Activated CD4-positive, alpha-beta T cell treated with anti-CD3 and anti-CD28 coated beads for 36 hours (primary cell): ENCODE data around the gene KRTAP4-8. TPM values are rescaled to one million over a fixed set of nuclear protein-coding genes. Genes with fewer than 3 reads are reported as not detected.
"Not testable (repeated sequence)": the region's sequence is repeated elsewhere in the genome, so short reads cannot be mapped to it uniquely, and the experiment has no call there.

Experiments
- ATAC-seq: fragments of 200-7000 bp; cut with Tn5 transposase; one replicate; pipeline ENCODE4 v1.10.0; 2021; ENCODE audit warnings: mild to moderate bottlenecking, moderate library complexity
- CTCF ChIA-PET: fragments of 350-600 bp; sonication (Branson Sonifier 250); formaldehyde crosslinking; loops from one replicate; lab custom pipeline; 2021; ENCODE audit warnings: antibody characterized with exemption; lab: Charles Lee
- POLR2A ChIA-PET: fragments of 350-600 bp; sonication (Branson Sonifier 250); formaldehyde crosslinking; loops from one replicate; lab custom pipeline; 2021; ENCODE audit warnings: antibody characterized with exemption, inconsistent platforms; lab: Charles Lee
- DNase-seq: peaks from one replicate; pipeline ENCODE4 v3.0.0-alpha.2; 2020
- H3K27ac Mint-ChIP-seq: one replicate; pipeline ENCODE4 v1.8.0; 2021; ENCODE audit warnings: mixed read lengths
- H3K27me3 Mint-ChIP-seq: one replicate; pipeline ENCODE4 v1.8.0; 2021; ENCODE audit warnings: mixed read lengths
- H3K36me3 Mint-ChIP-seq: one replicate; pipeline ENCODE4 v1.8.0; 2021; ENCODE audit warnings: low read depth, mixed read lengths
- H3K4me1 Mint-ChIP-seq: one replicate; pipeline ENCODE4 v1.8.0; 2021; ENCODE audit warnings: mixed read lengths
- H3K4me3 Mint-ChIP-seq: one replicate; pipeline ENCODE4 v1.8.0; 2021; ENCODE audit warnings: mild to moderate bottlenecking, moderate library complexity, mixed read lengths
- H3K9me3 Mint-ChIP-seq: one replicate; pipeline ENCODE4 v1.8.0; 2021; ENCODE audit warnings: low read depth, mixed read lengths
- intact Hi-C, 2 experiments: fragments of 100-400 bp; cut with DNase I in 1 of 2; cut with micrococcal nuclease in 1 of 2; formaldehyde crosslinking; loops; one replicate each; pipeline versions ENCODE4 v1.14.2 to v1.15.1; 2022 to 2024; cut with DNase I, micrococcal nuclease
- total RNA-seq, 2 experiments: library from RNA; stranded (reverse); gene quantifications; one replicate each; pipeline ENCODE4 v1.2.3, GENCODE V29; 2021

Gene KRTAP4-8
- total RNA-seq, 2 experiments from 2014 or later: not detected

DNA sequence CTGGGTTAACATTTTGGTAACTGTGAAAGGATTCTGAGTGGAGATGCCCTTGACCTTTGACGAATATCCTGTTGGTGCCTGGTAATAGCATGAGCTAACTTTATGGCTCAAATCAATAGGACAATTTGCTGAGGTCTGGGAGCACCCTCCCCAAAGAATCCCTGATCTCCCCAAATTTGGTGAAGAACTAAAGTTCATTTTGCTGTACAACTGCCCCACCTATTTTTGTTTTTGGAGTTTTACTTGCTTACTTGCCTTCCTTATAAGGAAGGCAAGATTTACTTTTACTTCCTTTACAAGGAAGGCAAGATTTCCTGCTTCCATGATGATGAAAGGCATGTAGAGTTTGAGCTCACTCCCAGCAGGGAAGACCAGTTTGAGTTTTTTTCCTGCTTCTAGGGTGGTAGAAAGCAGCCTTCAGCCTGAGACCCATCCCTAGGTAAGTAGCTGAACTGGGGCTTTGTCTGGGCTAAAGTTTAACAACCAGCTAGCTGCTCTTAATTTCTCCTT lies 10.1 kb upstream of the KRTAP4-8 start:
- Mint-ChIP-seq H3K4me1 (peaks cover 6% of the 10 kb centered on the region), H3K36me3 (no peaks in the 10 kb centered on the region), H3K4me3 (no peak overlapping the region), H3K27me3 (peaks cover 6% of the 10 kb centered on the region), H3K27ac (no peak overlapping the region), H3K9me3 (peaks cover 5% of the 10 kb centered on the region)
- ATAC-seq (no peak), DNase-seq (no peak)
- intact Hi-C loops: loop anchor here in 1 of 2 experiments (1.0 kb wide), 1 partner anchor 21 kb away; no protein-coding TSS in a partner anchor
- POLR2A ChIA-PET: no interaction called here
- CTCF ChIA-PET: no interaction called here

DNA sequence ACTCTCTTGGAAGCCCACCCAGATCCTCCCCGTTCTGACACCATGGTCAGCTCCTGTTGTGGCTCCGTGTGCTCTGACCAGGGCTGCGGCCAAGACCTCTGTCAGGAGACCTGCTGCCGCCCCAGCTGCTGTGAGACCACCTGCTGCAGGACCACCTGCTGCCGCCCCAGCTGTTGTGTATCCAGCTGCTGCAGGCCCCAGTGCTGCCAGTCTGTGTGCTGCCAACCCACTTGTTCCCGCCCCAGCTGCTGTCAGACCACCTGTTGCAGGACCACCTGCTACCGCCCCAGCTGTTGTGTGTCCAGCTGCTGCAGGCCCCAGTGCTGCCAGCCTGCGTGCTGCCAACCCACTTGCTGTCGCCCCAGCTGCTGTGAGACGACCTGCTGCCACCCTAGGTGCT lies 7.4 kb upstream of the KRTAP4-8 start, which contains the start of gene KRTAP4-9:
Gene KRTAP4-9, plus strand, starts transcription at position 43 of the 400 bp plus-strand sequence. Its CDS starts 0 bp downstream, at position 43.
- POLR2A ChIA-PET, H3K27ac Mint-ChIP-seq, DNase-seq, H3K4me1 Mint-ChIP-seq, H3K36me3 Mint-ChIP-seq, H3K27me3 Mint-ChIP-seq, intact Hi-C loops, H3K9me3 Mint-ChIP-seq, H3K4me3 Mint-ChIP-seq, ATAC-seq: not testable (repeated sequence)
- CTCF ChIA-PET: interaction anchor here (1.3 kb wide), 1 partner anchor 217 kb away, joined by 3 read pairs; no protein-coding TSS in a partner anchor

DNA sequence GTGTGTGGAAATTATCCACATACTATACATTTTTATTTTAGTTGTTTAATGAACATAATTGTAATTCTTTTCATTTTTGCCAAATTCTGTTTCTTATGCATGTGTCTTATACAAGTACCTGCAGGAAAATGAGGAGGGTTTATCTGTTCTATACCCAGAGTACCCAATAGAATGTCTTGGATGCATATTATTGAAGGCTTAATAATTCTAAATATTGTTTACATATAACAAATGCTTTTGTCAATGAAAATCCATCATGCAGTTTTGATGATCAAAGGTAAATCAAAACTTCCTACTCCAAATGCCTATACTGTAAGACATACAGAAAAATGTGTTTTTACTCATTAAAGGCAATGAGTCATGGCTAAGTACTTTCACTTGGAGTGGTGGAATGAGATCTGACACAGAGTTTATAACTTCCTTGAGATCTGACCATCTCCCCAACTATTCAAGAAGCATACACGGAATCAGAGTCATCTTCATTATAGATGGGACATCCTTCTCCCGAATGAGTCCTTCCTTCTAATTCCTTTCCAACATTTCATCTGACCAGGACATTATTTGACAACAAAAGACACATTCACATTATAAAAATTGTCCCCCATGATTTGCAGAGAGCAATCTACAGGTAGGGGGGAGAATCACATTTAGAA lies 6.6 kb upstream of the KRTAP4-8 start:
- H3K27ac Mint-ChIP-seq, DNase-seq, H3K27me3 Mint-ChIP-seq, H3K36me3 Mint-ChIP-seq, H3K4me3 Mint-ChIP-seq, POLR2A ChIA-PET, intact Hi-C loops, CTCF ChIA-PET, H3K9me3 Mint-ChIP-seq: not testable (repeated sequence)
- peak; percentile 76 for ATAC-seq
- peaks cover 14% of the 10 kb centered on the region for H3K4me1 Mint-ChIP-seq

DNA sequence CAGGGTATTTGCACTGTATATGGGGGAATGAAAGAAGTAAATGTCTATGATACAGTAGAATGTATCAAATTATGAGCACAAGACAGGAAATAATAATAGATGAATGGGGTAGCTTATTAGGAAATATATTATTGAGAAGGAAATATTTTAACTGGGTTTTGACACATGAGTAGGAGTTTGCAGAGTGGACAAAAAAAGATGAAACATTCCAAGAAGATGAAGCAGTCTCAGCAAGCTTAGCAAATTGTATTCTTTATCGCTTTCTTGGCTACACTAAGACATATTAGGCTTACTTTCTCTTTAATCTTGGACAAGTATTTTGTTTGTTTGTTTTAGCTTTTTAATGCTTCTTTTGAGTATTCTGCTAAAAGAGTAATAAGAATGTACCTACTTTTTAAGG lies 6.0 kb upstream of the KRTAP4-8 start:
- H3K4me3 Mint-ChIP-seq: no peak overlapping the region
- no peak for DNase-seq
- H3K27me3 Mint-ChIP-seq: peaks cover 5% of the 10 kb centered on the region
- no peaks in the 10 kb centered on the region for H3K36me3 Mint-ChIP-seq
- H3K4me1 Mint-ChIP-seq: peaks cover 14% of the 10 kb centered on the region
- no peaks in the 10 kb centered on the region for H3K9me3 Mint-ChIP-seq
- no peak overlapping the region for H3K27ac Mint-ChIP-seq
- POLR2A ChIA-PET: no interaction called here
- intact Hi-C loops: no loop called here
- CTCF ChIA-PET: interaction anchor here (0.6 kb wide), 1 partner anchor 167 kb away, joined by 3 read pairs; no protein-coding TSS in a partner anchor
- no peak for ATAC-seq

DNA sequence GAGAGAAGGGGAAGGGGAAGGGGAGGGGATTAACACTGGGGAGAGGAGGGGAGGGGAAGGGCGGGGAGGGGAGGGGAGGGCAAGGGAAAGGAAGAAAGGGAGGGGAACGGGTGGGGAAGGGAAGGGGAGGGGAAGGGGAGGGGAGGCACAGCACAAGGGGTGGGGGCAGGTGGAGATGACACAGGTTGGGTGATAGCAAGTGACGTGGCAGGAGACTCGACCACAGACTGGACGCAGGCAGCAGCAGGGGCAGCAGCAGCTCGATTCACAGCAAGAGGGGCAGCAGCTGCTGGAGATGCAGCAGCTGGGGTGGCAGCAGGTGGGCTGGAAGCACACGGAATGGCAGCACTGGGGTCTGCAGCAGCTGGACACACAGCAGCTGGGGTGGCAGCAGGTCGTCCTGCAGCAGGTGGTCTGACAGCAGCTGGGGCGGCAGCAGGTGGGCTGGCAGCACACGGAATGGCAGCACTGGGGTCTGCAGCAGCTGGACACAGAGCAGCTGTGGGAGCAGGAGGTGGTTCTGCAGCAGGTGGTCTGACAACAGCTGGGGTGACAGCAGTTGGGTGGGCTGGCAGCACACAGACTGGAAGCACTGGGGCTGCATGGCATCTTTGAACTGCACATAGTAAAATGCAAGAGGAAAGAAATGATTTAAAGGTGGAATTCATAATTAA lies 3.8 kb upstream of the KRTAP4-8 start, which contains the start of gene KRTAP4-16:
Gene KRTAP4-16, minus strand, starts transcription at position 624 of the 674 bp plus-strand sequence. Its CDS starts 0 bp downstream, at position 624.
- intact Hi-C loops: no loop called here
- Mint-ChIP-seq H3K4me3 (no peak within 1 kb of the TSS), H3K36me3 (no peaks in the 10 kb centered on the region), H3K27me3 (peaks cover 6% of the 10 kb centered on the region), H3K9me3 (no peaks in the 10 kb centered on the region), H3K4me1 (peaks cover 8% of the 10 kb centered on the region), H3K27ac (no peak within 1 kb of the TSS)
- ChIA-PET CTCF (no interaction called here), POLR2A (no interaction called here)
- DNase-seq (no peak), ATAC-seq (no peak)

DNA sequence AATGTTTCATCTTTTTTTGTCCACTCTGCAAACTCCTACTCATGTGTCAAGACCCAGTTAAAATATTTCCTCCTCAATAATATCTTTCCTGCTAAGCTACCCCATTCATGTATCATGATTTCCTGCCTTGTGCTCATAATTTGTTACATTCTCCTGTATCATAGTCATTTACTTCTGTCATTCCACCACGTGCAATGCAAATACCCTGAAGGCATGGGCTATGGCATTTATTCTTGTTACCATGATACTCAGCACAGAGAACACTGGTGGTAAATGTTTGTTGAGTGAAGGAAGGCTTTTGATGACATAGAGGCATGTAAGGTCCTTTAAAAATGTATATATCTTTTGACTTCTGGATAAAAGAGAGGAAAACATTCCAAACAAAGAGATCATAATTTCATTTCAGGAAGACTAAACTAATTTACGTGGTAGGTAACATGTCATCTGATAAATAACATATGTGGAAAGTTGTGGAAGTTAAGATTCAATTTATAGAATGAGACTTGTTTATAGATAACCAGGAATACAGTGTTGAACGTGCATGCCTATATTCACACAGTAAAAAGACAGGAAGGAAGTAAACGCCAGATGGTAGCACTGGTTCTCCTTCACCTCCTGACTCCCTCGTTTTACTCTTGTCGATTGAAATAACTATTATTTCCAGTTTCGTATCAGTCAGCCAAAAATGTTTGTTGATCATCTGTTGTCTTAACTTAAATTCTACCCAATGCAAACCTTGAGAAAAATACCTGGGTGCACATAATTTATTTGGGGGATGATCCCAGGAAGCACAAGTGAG lies 1.9 kb upstream of the KRTAP4-8 start:
- DNase-seq, H3K9me3 Mint-ChIP-seq, H3K27me3 Mint-ChIP-seq, intact Hi-C loops, POLR2A ChIA-PET, CTCF ChIA-PET, H3K36me3 Mint-ChIP-seq, H3K4me1 Mint-ChIP-seq, ATAC-seq, H3K4me3 Mint-ChIP-seq, H3K27ac Mint-ChIP-seq: not testable (repeated sequence)

DNA sequence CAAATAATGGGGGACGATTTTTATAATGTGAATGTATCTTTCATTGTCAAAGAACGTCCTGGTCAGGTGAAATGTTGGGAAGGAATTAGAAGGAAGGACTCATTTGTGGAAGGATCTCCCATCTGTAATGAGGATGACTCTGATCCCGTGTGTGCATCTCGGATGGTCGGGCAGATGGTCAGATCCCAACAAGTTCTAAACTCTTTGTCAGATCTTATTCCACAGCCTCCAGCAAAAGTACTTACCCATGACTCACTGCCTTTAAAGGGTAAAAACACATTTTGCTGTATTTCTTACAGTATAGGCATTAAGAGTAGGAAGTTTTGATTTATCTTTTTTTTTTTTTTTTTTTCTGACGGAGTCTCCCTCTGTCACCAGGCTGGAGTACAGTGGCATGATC lies 539 bp upstream of the KRTAP4-8 start:
- Mint-ChIP-seq H3K27me3 (peaks cover 8% of the 10 kb centered on the region), H3K4me3 (no peak overlapping the region), H3K9me3 (no peaks in the 10 kb centered on the region), H3K27ac (no peak overlapping the region), H3K36me3 (no peaks in the 10 kb centered on the region), H3K4me1 (peaks cover 8% of the 10 kb centered on the region)
- DNase-seq (no peak), ATAC-seq (no peak)
- intact Hi-C loops: no loop called here
- ChIA-PET CTCF (no interaction called here), POLR2A (no interaction called here)

DNA sequence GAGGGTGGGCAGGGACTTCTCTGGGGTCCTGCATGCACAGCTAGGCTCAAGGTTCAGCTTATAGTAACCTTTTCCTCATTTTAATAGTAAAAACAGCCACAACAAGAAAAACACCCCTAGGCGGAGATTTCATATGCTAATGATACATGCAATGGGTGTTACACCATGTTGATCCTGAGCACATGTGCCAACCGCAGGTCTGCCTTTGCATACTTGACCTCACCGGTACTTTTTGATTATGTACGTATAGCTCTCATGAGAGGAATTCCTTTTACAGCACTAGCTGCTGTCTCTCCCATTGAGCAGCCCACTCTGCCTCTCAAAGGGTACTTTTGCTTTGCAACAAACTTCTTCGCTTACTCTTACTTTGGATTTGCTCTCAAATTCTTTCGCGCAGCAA lies 1.9 kb downstream of the KRTAP4-8 start:
- ChIA-PET CTCF (no interaction called here), POLR2A (no interaction called here)
- Mint-ChIP-seq H3K4me3 (no peak overlapping the region), H3K9me3 (peaks cover 3% of the 10 kb centered on the region), H3K27me3 (peaks cover 8% of the 10 kb centered on the region), H3K27ac (no peak overlapping the region), H3K36me3 (no peaks in the 10 kb centered on the region), H3K4me1 (peaks cover 8% of the 10 kb centered on the region)
- intact Hi-C loops: no loop called here
- DNase-seq (no peak), ATAC-seq (no peak)

DNA sequence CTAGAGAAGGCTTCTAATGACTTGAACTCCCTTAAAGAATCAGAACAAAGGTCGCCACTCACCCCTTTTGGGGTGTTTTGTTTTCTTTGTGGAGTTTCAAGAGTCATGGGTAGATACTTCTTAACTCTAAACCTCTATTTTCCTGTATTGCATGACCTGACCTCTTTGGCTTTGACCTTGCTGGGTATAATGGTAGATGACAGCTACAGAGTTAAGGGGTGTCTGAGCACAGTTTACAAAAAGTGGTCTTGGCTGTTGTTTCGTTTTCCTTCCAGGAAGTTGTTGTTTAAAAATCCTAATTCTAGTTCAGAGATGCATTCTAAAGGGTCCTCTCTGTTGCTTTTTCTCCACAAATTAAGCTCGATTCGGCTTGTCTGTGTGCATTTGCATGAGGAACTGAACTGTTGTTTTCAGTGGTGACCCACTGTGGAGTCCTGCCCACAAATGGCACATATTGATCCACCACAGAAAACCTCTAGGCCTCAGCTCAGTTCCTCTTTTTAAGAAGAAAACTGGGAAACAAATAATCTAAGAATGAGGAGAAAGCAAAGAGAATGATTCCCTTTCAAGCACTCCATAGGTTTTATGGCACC lies 9.1 kb downstream of the KRTAP4-8 start:
- POLR2A ChIA-PET, H3K4me3 Mint-ChIP-seq, H3K9me3 Mint-ChIP-seq, H3K4me1 Mint-ChIP-seq, DNase-seq, ATAC-seq, H3K36me3 Mint-ChIP-seq, CTCF ChIA-PET, H3K27me3 Mint-ChIP-seq, intact Hi-C loops, H3K27ac Mint-ChIP-seq: not testable (repeated sequence)

DNA sequence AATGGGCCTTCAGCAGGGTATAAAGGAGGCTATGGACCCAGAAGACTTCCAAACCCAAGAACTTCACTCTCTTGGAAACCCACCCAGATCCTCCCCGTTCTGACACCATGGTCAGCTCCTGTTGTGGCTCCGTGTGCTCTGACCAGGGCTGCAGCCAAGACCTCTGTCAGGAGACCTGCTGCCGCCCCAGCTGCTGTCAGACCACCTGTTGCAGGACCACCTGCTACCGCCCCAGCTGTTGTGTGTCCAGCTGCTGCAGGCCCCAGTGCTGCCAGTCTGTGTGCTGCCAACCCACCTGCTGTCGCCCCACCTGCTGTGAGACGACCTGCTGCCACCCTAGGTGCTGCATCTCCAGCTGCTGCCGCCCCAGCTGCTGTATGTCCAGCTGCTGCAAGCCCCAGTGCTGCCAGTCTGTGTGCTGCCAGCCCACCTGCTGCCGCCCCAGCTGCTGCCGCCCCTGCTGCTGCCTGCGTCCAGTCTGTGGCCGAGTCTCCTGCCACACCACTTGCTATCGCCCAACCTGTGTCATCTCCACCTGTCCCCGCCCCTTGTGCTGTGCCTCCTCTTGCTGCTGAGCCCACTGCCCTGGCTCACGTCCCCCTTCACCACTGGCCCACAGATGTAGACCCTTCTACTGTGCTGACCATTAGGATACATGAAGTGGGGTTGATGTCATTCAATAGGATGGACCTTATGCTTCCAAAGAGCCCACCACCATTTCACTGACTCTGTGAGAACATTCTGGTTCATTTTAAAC lies 13.7 kb downstream of the KRTAP4-8 start, which contains the start of gene KRTAP4-7:
Gene KRTAP4-7, plus strand, starts transcription at position 51 of the 757 bp plus-strand sequence. Its CDS starts 57 bp downstream, at position 108.
- CTCF ChIA-PET, POLR2A ChIA-PET, H3K27ac Mint-ChIP-seq, DNase-seq, H3K36me3 Mint-ChIP-seq, H3K4me1 Mint-ChIP-seq, H3K4me3 Mint-ChIP-seq, ATAC-seq, H3K9me3 Mint-ChIP-seq, H3K27me3 Mint-ChIP-seq: not testable (repeated sequence)
- intact Hi-C loops: loop anchor here in 1 of 2 experiments (2.0 kb wide), 1 partner anchor 57 kb away; the partner anchor contains the start of gene KRTAP4-6
